Activated CD4-positive, CD25-positive, alpha-beta regulatory T cell treated with anti-CD3 and anti-CD28 coated beads, Interleukin-2, amount 50 U/mL, for 24 hours (primary cell): Measurements from ENCODE around the gene AGTPBP1.
"Not testable (repeated sequence)": the region's sequence is repeated elsewhere in the genome, so short reads cannot be mapped to it uniquely, and the experiment has no call there.

Experiments
- ATAC-seq, 2 donors: fragments of 150-1000 bp; cut with Tn5 transposase; one replicate each; pipeline ENCODE4 v1.10.0; 2021; ENCODE audit warnings: mild to moderate bottlenecking in 1 of 2, moderate library complexity in 1 of 2

Gene AGTPBP1

GRCh38 chr9:85719411-85719810, 22.3 kb downstream of the AGTPBP1 start:
- not testable (repeated sequence) for ATAC-seq

- not testable (repeated sequence) for ATAC-seq
Measured at GRCh38 chr9:85717818-85718217, 23.9 kb downstream of the AGTPBP1 start.

- no peak for ATAC-seq
Measured at GRCh38 chr9:85717220-85717619, 24.5 kb downstream of the AGTPBP1 start.

- ATAC-seq, result peak in 1 of 2 donors; percentile 20
Measured at GRCh38 chr9:85716031-85716877, 25.5 kb downstream of the AGTPBP1 start.

GRCh38 chr9:85715587-85715986, 26.2 kb downstream of the AGTPBP1 start:
- ATAC-seq, result peak in 1 of 2 donors; percentile 7

- ATAC-seq, result no peak
Measured at GRCh38 chr9:85713897-85714296, 27.9 kb downstream of the AGTPBP1 start.

- no peak for ATAC-seq
Measured at GRCh38 chr9:85704744-85705143, 37.0 kb downstream of the AGTPBP1 start.

GRCh38 chr9:85703398-85703797, 38.4 kb downstream of the AGTPBP1 start:
- ATAC-seq, result no peak

- no peak for ATAC-seq
Measured at GRCh38 chr9:85702726-85703289, 38.9 kb downstream of the AGTPBP1 start.

GRCh38 chr9:85702191-85702590, 39.6 kb downstream of the AGTPBP1 start:
- ATAC-seq, result no peak

- no peak for ATAC-seq
Measured at GRCh38 chr9:85700330-85700729, 41.4 kb downstream of the AGTPBP1 start.

GRCh38 chr9:85688361-85688760, 53.4 kb downstream of the AGTPBP1 start:
- ATAC-seq, result no peak

GRCh38 chr9:85685081-85685480, 56.7 kb downstream of the AGTPBP1 start:
- ATAC-seq, result no peak

GRCh38 chr9:85676790-85677189, 65.0 kb downstream of the AGTPBP1 start:
- ATAC-seq, result no peak

- no peak for ATAC-seq
Measured at GRCh38 chr9:85667374-85667773, 74.4 kb downstream of the AGTPBP1 start.

- ATAC-seq, result no peak
Measured at GRCh38 chr9:85666086-85666485, 75.7 kb downstream of the AGTPBP1 start.

GRCh38 chr9:85662573-85662972, 79.2 kb downstream of the AGTPBP1 start:
- ATAC-seq, result no peak

GRCh38 chr9:85658716-85659115, 83.0 kb downstream of the AGTPBP1 start:
- no peak for ATAC-seq

- no peak for ATAC-seq
Measured at GRCh38 chr9:85653153-85653552, 88.6 kb downstream of the AGTPBP1 start.

GRCh38 chr9:85647571-85647970, 94.2 kb downstream of the AGTPBP1 start:
- ATAC-seq, result no peak

- peak; percentile 35 to 82 for ATAC-seq
Measured at GRCh38 chr9:85645909-85646627, 95.7 kb downstream of the AGTPBP1 start.

- ATAC-seq, result no peak
Measured at GRCh38 chr9:85640425-85640824, 101.3 kb downstream of the AGTPBP1 start.

- no peak for ATAC-seq
Measured at GRCh38 chr9:85639675-85640186, 102.0 kb downstream of the AGTPBP1 start.
